Mesothelial cell of epicardium (in vitro differentiated cells): ENCODE results near the gene TRIM41. TPM values are rescaled to one million over a fixed set of nuclear protein-coding genes. Genes with fewer than 3 reads are reported as not detected.

Experiments
- DNase-seq, 2 experiments: peaks; one replicate each; pipeline ENCODE4 v3.0.0; 2021; ENCODE audit warnings: low spot score in 2 of 2; ENCODE audit not compliant: unreplicated experiment in 2 of 2
- H3K27ac Mint-ChIP-seq: 2 replicates; pipeline ENCODE4 v1.8.0; 2021; ENCODE audit warnings: mixed read lengths
- H3K27me3 Mint-ChIP-seq: 2 replicates; pipeline ENCODE4 v1.8.0; 2021; ENCODE audit warnings: low read depth, mixed read lengths
- H3K36me3 Mint-ChIP-seq: 2 replicates; pipeline ENCODE4 v1.8.0; 2021; ENCODE audit warnings: mixed read lengths
- H3K4me1 Mint-ChIP-seq: 2 replicates; pipeline ENCODE4 v1.8.0; 2021; ENCODE audit warnings: mixed read lengths
- H3K4me3 Mint-ChIP-seq: 2 replicates; pipeline ENCODE4 v1.8.0; 2021; ENCODE audit warnings: mild to moderate bottlenecking, moderate library complexity, mixed read lengths
- H3K9me3 Mint-ChIP-seq: 2 replicates; pipeline ENCODE4 v1.8.0; 2021; ENCODE audit warnings: mixed read lengths
- CTCF ChIP-seq: fragments of 200-600 bp; sonication (generic); IDR thresholded peaks from one replicate; pipeline ENCODE4 v1.5.0; 2021; ENCODE audit warnings: antibody characterized with exemption; ENCODE audit not compliant: unreplicated experiment
- total RNA-seq: library from RNA; stranded (reverse); gene quantifications from 3 replicates; pipeline ENCODE4 v1.2.1, GENCODE V29; 2021

TRIM41 gene
- total RNA-seq, 1 donor from 2014 or later: 27.9 TPM

GRCh38 chr5:181235689-181236366, 12.7 kb downstream of the TRIM41 start:
- no peak overlapping the region for H3K4me3 Mint-ChIP-seq
- no peak for DNase-seq
- no peak for TF ChIP-seq CTCF
- no peaks in the 10 kb centered on the region for H3K9me3 Mint-ChIP-seq
- peaks cover 2% of the 10 kb centered on the region for H3K4me1 Mint-ChIP-seq
- no peaks in the 10 kb centered on the region for H3K27me3 Mint-ChIP-seq
- peaks cover 44% of the 10 kb centered on the region for H3K36me3 Mint-ChIP-seq
- H3K27ac Mint-ChIP-seq: peak overlapping the region; percentile 73

GRCh38 chr5:181236471-181236870, 13.4 kb downstream of the TRIM41 start:
- Mint-ChIP-seq H3K4me3 (no peak overlapping the region), H3K4me1 (peaks cover 4% of the 10 kb centered on the region), H3K27ac (no peak overlapping the region), H3K9me3 (no peaks in the 10 kb centered on the region), H3K27me3 (no peaks in the 10 kb centered on the region), H3K36me3 (peaks cover 44% of the 10 kb centered on the region)
- DNase-seq: no peak
- TF ChIP-seq CTCF: no peak

- H3K4me1 Mint-ChIP-seq: peaks cover 11% of the 10 kb centered on the region
- H3K27me3 Mint-ChIP-seq: no peaks in the 10 kb centered on the region
- TF ChIP-seq CTCF: no peak
- H3K9me3 Mint-ChIP-seq: no peaks in the 10 kb centered on the region
- no peak overlapping the region for H3K27ac Mint-ChIP-seq
- H3K4me3 Mint-ChIP-seq: no peak overlapping the region
- H3K36me3 Mint-ChIP-seq: peaks cover 44% of the 10 kb centered on the region
- no peak for DNase-seq
Observed at GRCh38 chr5:181236954-181237641, 14.0 kb downstream of the TRIM41 start.

GRCh38 chr5:181237729-181238385, 14.8 kb downstream of the TRIM41 start:
- H3K27ac Mint-ChIP-seq: no peak overlapping the region
- peaks cover 17% of the 10 kb centered on the region for H3K4me1 Mint-ChIP-seq
- H3K4me3 Mint-ChIP-seq: no peak overlapping the region
- no peak for DNase-seq
- no peak for TF ChIP-seq CTCF
- H3K9me3 Mint-ChIP-seq: no peaks in the 10 kb centered on the region
- peaks cover 45% of the 10 kb centered on the region for H3K36me3 Mint-ChIP-seq
- no peaks in the 10 kb centered on the region for H3K27me3 Mint-ChIP-seq

GRCh38 chr5:181239062-181239663, 16.1 kb downstream of the TRIM41 start:
- peak overlapping the region; percentile 52 for H3K27ac Mint-ChIP-seq
- H3K27me3 Mint-ChIP-seq: no peaks in the 10 kb centered on the region
- H3K4me1 Mint-ChIP-seq: peaks cover 17% of the 10 kb centered on the region
- no peak overlapping the region for H3K4me3 Mint-ChIP-seq
- TF ChIP-seq CTCF: no peak
- H3K9me3 Mint-ChIP-seq: no peaks in the 10 kb centered on the region
- H3K36me3 Mint-ChIP-seq: peaks cover 41% of the 10 kb centered on the region
- no peak for DNase-seq
